ENCODE data around the gene C9orf43. TPM values are rescaled to one million over a fixed set of nuclear protein-coding genes. Genes with fewer than 3 reads are reported as not detected.
"Not testable (repeated sequence)": the region's sequence is repeated elsewhere in the genome, so short reads cannot be mapped to it uniquely, and the experiment has no call there.

The C9orf43 gene
- total RNA-seq, 1 donor from 2014 or later = 0.88 TPM

DNA sequence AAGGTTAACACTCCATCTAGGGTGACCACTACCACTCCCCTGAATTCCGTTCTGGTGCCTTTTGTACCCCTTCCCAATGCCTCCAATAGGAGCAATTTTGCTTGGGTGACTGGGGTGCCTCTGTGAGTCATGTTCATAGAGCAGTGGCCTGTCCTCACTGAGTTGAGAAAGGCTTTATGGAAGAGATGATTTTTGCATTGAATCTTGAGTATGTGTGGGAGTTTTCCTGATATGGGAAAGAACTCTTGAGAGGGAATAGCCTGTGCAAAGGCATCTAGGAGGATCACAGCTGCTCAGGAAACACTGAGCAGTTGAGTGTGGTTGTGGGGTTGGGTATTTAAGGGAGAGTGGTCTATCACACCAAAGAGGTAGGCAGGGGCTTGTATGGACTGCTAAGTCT, 16.2 kb downstream of the C9orf43 start:
- no peak for TF ChIP-seq CTCF (IDR thresholded peaks at IDR 0.05; ENCODE audit: insufficient read depth, low read length, poor library complexity, severe bottlenecking)
- no peaks in the 10 kb centered on the region for H3K36me3 ChIP-seq (ENCODE audit: control insufficient read depth, insufficient read depth, low read length)
- no peak for DNase-seq (ENCODE audit: low read depth)
- H3K4me3 ChIP-seq (ENCODE audit: low read depth, low read length) = no peak overlapping the region
- H3K27me3 ChIP-seq (ENCODE audit: control insufficient read depth, insufficient read depth, low read length) = no peaks in the 10 kb centered on the region

DNA sequence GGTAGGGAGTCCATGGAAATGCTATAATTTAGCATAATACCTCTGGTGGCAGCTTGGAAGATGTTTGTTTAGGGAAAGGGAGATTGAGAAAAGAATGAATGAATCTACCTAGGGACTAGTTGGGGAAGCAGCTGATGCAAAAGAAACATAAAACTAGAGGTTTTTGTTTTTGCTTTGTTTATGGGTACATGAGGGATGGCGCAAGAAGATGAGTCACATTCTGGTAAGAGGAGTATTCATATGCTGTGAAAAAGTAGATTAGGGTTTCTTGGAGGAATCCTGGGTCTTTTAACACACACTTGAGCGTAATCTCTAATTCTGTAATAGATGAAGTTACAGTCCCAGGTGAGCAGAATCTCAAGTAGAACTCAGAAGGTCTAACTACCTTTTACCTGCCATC, 17.1 kb downstream of the C9orf43 start:
- Histone ChIP-seq H3K36me3 (ENCODE audit: control insufficient read depth, insufficient read depth, low read length) (no peaks in the 10 kb centered on the region), H3K4me3 (ENCODE audit: low read depth, low read length) (no peak overlapping the region), H3K27me3 (ENCODE audit: control insufficient read depth, insufficient read depth, low read length) (no peaks in the 10 kb centered on the region)
- no peak for TF ChIP-seq CTCF (IDR thresholded peaks at IDR 0.05; ENCODE audit: insufficient read depth, low read length, poor library complexity, severe bottlenecking)
- DNase-seq (ENCODE audit: low read depth) = no peak

DNA sequence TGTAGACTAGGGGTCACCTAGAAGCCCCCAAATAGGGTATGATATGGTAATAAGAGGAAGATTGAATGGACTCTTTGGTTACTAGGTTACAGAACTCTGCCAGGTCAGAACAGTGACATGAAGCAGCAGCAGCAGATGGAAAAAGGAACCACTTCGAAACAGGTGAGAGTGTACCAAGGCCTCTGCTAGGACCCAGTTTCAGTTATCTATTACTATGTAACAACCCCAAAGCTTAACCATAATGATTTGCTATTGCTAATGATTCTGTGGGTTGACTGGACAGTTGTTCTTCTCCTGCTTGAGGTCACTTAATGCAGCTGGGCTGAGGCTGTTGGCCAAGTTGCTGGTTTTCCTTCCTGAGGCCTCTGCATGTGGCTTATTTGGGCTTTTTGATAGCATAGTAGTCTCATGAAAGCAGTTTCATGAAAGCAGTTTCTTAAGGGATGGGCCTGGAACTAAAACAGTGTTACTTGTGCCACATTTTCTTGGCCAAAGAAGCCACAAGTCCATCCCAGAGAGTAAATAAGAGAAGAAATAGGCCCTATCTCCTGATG, 17.6 kb downstream of the C9orf43 start:
- no peak for TF ChIP-seq CTCF (IDR thresholded peaks at IDR 0.05; ENCODE audit: insufficient read depth, low read length, poor library complexity, severe bottlenecking)
- no peak for DNase-seq (ENCODE audit: low read depth)
- Histone ChIP-seq H3K4me3 (ENCODE audit: low read depth, low read length) (no peak overlapping the region), H3K36me3 (ENCODE audit: control insufficient read depth, insufficient read depth, low read length) (no peaks in the 10 kb centered on the region), H3K27me3 (ENCODE audit: control insufficient read depth, insufficient read depth, low read length) (no peaks in the 10 kb centered on the region)

- no peak for DNase-seq (ENCODE audit: low read depth)
- Histone ChIP-seq H3K4me3 (ENCODE audit: low read depth, low read length) (no peak overlapping the region), H3K27me3 (ENCODE audit: control insufficient read depth, insufficient read depth, low read length) (no peaks in the 10 kb centered on the region), H3K36me3 (ENCODE audit: control insufficient read depth, insufficient read depth, low read length) (no peaks in the 10 kb centered on the region)
- no peak for TF ChIP-seq CTCF (IDR thresholded peaks at IDR 0.05; ENCODE audit: insufficient read depth, low read length, poor library complexity, severe bottlenecking)
These were observed 20.6 kb downstream of the C9orf43 start for GRCh38 chr9:113431191-113431590.

DNA sequence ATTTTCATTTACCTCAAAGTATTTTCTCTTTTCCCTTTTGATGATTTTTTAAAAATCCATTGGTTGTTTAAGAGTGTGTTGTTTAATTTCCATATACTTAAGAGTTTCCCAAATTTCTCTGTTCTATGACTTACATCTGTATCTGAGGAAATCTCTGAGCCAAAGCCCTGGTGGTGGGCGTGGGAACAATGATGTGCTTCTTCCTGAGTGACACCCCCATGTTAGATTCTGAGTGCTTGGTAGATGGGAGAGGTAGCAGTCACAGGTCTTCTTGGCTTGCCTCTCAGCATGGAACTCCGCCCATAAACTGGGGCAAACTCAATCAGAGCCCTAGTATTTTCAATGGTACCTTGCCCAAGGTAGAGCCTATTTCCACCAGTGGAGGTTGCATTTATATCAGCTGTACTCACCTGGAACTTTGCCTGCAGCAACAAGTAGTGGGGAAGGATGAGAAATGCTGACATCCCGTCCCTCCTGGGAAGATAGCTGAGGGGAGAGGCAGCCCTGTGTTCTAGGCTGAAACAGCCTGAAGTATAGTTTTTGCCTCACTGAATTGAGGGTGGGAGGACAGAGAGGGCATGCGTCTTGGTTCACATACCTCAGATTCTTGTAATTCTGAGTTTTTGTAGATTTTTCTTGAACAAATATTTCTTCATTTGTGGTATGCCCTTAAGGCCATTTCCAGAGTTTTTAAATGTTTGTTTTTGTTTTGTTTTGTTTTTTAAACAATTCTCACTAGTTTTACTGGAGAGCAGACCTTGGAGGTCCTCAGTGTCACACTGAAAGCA, 26.4 kb downstream of the C9orf43 start:
- no peaks in the 10 kb centered on the region for H3K36me3 ChIP-seq (ENCODE audit: control insufficient read depth, insufficient read depth, low read length)
- no peak for DNase-seq (ENCODE audit: low read depth)
- H3K27me3 ChIP-seq (ENCODE audit: control insufficient read depth, insufficient read depth, low read length) = no peaks in the 10 kb centered on the region
- H3K4me3 ChIP-seq (ENCODE audit: low read depth, low read length) = no peak overlapping the region
- TF ChIP-seq CTCF (IDR thresholded peaks at IDR 0.05; ENCODE audit: insufficient read depth, low read length, poor library complexity, severe bottlenecking) = no peak

DNA sequence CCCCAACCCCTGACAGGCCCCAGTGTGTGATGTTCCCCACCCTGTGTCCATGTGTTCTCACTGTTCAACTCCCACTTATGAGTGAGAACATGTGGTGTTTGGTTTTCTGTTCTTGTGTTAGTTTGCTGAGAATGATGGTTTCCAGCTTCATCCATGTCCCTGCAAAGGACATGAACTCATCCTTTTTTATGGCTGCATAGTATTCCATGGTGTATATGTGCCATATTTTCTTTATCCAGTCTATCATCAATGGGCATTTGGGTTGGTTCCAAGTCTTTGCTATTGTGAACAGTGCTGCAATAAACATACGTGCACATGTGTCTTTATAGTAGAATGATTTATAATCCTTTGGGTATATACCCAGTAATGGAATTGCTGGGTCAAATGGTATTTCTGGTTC, 27.2 kb downstream of the C9orf43 start:
- not testable (repeated sequence) for H3K36me3 ChIP-seq (ENCODE audit: control insufficient read depth, insufficient read depth, low read length); H3K4me3 ChIP-seq (ENCODE audit: low read depth, low read length); H3K27me3 ChIP-seq (ENCODE audit: control insufficient read depth, insufficient read depth, low read length); DNase-seq (ENCODE audit: low read depth)

Measured in kidney epithelial cell (primary cell).